AG04449 (cell line): ENCODE results near the gene C22orf31.
A peak's percentile ranks its signal among the peaks of the same experiment; 100 is the strongest.

Source experiments
- CTCF ChIA-PET: fragments of 350-600 bp; formaldehyde crosslinking; extraction: SDS; loops from one replicate; lab custom pipeline; 2021; ENCODE audit warnings: antibody characterized with exemption; lab: Yijun Ruan, JAX
- POLR2A ChIA-PET: fragments of 400-600, 350-600 bp; formaldehyde crosslinking; extraction: SDS; loops from one replicate; lab custom pipeline; 2020; ENCODE audit warnings: antibody characterized with exemption, inconsistent platforms; lab: Yijun Ruan, JAX
- DNase-seq: peaks from one replicate; pipeline ENCODE4 v3.0.0-alpha.2; 2010; ENCODE audit warnings: low read depth, low spot score
- H3K4me3 ChIP-seq: 2 replicates; pipeline ENCODE4 v1.5.1; 2011; ENCODE audit warnings: low read depth, mild to moderate bottlenecking, control low read depth, low read length
- TF ChIP-seq, protein P1 (sequence below): IDR thresholded peaks from one replicate; pipeline ENCODE4 v1.5.1; 2011; ENCODE audit warnings: mild to moderate bottlenecking, moderate library complexity, low read length, control low read depth, inconsistent platforms; ENCODE audit not compliant: insufficient read depth; ENCODE audit errors: missing control alignments

The C22orf31 gene

GRCh38 chr22:29030016-29030617 is 31.5 kb downstream of the C22orf31 start:
- TF ChIP-seq, protein P1, sequence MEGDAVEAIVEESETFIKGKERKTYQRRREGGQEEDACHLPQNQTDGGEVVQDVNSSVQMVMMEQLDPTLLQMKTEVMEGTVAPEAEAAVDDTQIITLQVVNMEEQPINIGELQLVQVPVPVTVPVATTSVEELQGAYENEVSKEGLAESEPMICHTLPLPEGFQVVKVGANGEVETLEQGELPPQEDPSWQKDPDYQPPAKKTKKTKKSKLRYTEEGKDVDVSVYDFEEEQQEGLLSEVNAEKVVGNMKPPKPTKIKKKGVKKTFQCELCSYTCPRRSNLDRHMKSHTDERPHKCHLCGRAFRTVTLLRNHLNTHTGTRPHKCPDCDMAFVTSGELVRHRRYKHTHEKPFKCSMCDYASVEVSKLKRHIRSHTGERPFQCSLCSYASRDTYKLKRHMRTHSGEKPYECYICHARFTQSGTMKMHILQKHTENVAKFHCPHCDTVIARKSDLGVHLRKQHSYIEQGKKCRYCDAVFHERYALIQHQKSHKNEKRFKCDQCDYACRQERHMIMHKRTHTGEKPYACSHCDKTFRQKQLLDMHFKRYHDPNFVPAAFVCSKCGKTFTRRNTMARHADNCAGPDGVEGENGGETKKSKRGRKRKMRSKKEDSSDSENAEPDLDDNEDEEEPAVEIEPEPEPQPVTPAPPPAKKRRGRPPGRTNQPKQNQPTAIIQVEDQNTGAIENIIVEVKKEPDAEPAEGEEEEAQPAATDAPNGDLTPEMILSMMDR: no peak
- ChIA-PET POLR2A (no interaction called here), CTCF (interaction anchor here (1.1 to 4.0 kb wide), 6 partner anchors 10 to 176 kb away, joined by 3 to 29 read pairs (median 4); no protein-coding TSS in a partner anchor)
- DNase-seq: no peak
- H3K4me3 ChIP-seq: peak overlapping the region; percentile 48

DNA sequence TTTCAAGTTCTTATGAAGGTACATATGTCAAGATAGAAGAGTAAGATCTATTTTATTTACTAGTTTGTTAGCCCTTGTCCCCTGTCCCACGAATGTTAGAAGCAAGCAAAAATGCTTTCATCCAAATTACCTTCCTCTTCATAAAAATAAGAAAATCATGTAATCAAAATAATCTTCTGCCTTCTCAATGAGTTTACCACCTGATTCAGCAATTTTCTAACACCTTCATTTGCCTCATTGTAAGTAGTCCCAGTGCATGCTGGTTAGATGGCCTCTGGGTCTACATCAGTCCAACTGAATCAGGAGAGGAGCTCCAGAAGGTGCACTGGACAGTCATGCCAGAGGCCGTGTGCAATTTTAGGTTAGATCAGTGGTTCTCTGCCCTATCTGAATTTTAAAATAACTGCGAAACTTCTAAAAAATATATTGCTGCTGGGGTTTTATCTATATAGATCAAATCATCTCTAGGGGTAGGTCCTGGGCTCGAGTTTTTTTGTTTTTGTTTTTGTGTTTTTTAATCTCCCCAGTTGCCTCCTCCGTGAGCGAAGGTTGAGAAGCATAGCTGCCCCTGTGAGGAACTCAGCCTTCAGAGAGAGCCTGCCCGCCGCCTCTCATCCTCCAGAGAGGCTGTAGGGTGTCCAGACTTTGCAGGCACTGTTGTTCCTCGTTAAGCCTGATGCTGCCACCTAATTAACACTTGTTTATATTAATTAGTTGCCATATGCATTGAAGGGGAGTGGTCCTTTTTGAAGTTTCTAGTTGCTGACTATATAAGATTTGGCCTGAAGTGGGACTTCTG is 32.2 kb downstream of the C22orf31 start:
- POLR2A ChIA-PET: no interaction called here
- CTCF ChIA-PET: interaction anchor here (1.1 to 2.0 kb wide), 3 partner anchors 12 to 200 kb away, joined by 4 to 6 read pairs (median 5); no protein-coding TSS in a partner anchor
- no peak overlapping the region for H3K4me3 ChIP-seq
- TF ChIP-seq, protein P1: no peak
- no peak for DNase-seq

DNA sequence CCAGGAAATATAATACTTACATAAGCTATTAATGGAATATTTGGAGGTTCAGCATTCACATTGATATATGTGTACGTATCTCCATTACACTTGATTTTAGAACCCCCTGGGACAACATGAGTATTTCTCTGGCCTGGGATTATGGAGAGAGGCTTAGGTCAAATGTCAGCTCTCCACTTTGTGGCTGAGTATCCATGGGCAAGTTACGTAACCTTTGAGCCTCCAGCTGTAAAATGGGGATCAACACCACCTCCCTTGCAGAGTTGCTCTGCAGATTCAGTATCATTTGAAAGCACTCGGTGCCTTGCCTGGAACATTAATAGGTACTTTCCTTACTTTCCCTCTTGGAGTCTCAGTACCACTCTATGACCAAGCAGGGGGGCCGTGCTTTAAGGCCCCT is 33.2 kb downstream of the C22orf31 start:
- H3K4me3 ChIP-seq: no peak overlapping the region
- ChIA-PET POLR2A (no interaction called here), CTCF (interaction anchor here (0.9 to 2.0 kb wide), 3 partner anchors 13 to 199 kb away, joined by 3 to 6 read pairs (median 5); no protein-coding TSS in a partner anchor)
- TF ChIP-seq, protein P1: no peak
- no peak for DNase-seq

DNA sequence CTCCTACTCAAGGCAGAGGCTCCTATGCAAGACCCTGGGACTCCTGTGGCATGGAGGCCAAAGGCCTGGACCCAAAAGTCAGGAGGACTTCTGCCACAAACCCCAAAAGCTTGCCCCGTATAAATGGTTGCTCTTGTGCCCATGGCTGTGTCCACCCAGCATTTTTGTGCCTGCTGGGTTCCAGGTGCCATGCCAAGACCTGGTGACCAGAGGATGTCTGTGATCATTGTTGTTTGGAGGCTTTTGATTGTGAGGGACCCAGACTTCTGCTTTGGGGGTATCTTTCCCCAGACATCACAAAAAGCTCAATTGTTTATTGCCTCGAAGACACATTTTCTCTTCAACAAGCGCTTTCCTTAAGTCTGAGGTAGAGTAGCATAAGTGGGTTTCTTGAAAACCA is 35.1 kb downstream of the C22orf31 start:
- TF ChIP-seq, protein P1: no peak
- CTCF ChIA-PET: interaction anchor here (1.0 to 3.1 kb wide), 2 partner anchors 13 to 127 kb away, joined by 3 to 20 read pairs; no protein-coding TSS in a partner anchor
- POLR2A ChIA-PET: no interaction called here
- DNase-seq: no peak
- H3K4me3 ChIP-seq: no peak overlapping the region

- TF ChIP-seq, protein P1: no peak
- CTCF ChIA-PET: interaction anchor here (0.7 to 1.1 kb wide), 2 partner anchors 10 to 222 kb away, joined by 3 read pairs; no protein-coding TSS in a partner anchor
- POLR2A ChIA-PET: no interaction called here
Observed at GRCh38 chr22:29023172-29023796, 38.3 kb downstream of the C22orf31 start.

More at GRCh38 chr22:29023172-29023796, 38.3 kb downstream of the C22orf31 start:
- H3K4me3 ChIP-seq: no peak overlapping the region
- no peak for DNase-seq
